Heart left ventricle (tissue), 16 donors: ENCODE results near the gene VAPB. TPM values are rescaled to one million over a fixed set of nuclear protein-coding genes. Genes with fewer than 3 reads are reported as not detected.

Experiments
- ATAC-seq, 4 donors: fragments of 200-7000 bp; cut with Tn5 transposase; one replicate each; pipeline ENCODE4 v1.9.1; 2020 to 2022; ENCODE audit warnings: moderate library complexity in 4 of 4, mild to moderate bottlenecking in 3 of 4, moderate number of reproducible peaks in 1 of 4
- DNase-seq, 5 donors: peaks; one replicate each; pipeline ENCODE4 v3.0.0-alpha.2; 2020
- H3K27ac ChIP-seq, 12 donors: fragments of 200-600 bp; sonication (generic) in 4 of 12; one replicate each; pipeline versions ENCODE4 v1.5.0 to v1.8.0; 2016 to 2022; ENCODE audit warnings: mild to moderate bottlenecking in 2 of 12
- H3K27me3 ChIP-seq, 9 donors: fragments of 200-600 bp; sonication (generic) in 2 of 9; one replicate each; pipeline versions ENCODE4 v1.5.1 to v1.8.0; 2016 to 2022; ENCODE audit warnings: mild to moderate bottlenecking in 3 of 9
- H3K36me3 ChIP-seq, 9 donors: fragments of 200-600 bp; sonication (generic) in 2 of 9; one replicate each; pipeline versions ENCODE4 v1.5.0 to v1.8.0; 2018 to 2022; ENCODE audit warnings: mild to moderate bottlenecking in 2 of 9
- H3K4me1 ChIP-seq, 12 donors: fragments of 200-600 bp; sonication (generic) in 4 of 12; one replicate each; pipeline versions ENCODE4 v1.5.0 to v1.8.0; 2016 to 2022; ENCODE audit warnings: mild to moderate bottlenecking in 3 of 12
- H3K4me3 ChIP-seq, 12 donors: fragments of 200-600 bp; sonication (generic) in 4 of 12; one replicate each; pipeline versions ENCODE4 v1.5.0 to v1.8.0; 2017 to 2022; ENCODE audit warnings: mild to moderate bottlenecking in 9 of 12, moderate library complexity in 4 of 12
- H3K9me3 ChIP-seq, 12 donors: fragments of 200-600 bp; sonication (generic) in 4 of 12; one replicate each; pipeline versions ENCODE4 v1.5.0 to v1.8.0; 2016 to 2022; ENCODE audit warnings: mild to moderate bottlenecking in 1 of 12
- CTCF ChIP-seq, 12 donors: fragments of 200-600 bp; sonication (generic) in 4 of 12; IDR thresholded peaks; one replicate each; pipeline versions ENCODE4 v1.5.0 to v1.8.0; 2018 to 2022; ENCODE audit warnings: antibody characterized with exemption in 12 of 12, mild to moderate bottlenecking in 5 of 12
- POLR2A ChIP-seq, 2 donors: fragments of 450-650 bp; IDR thresholded peaks; one replicate each; pipeline ENCODE4 v1.6.1; 2017; ENCODE audit warnings: antibody characterized with exemption in 2 of 2, mild to moderate bottlenecking in 2 of 2, moderate library complexity in 2 of 2
- WGBS, 4 donors: extraction: QIAGEN DNeasy Blood & Tissue Kit in 2 of 4; methylation state at CpG; one replicate each; pipeline versions ENCODE4 v1.1.5 to v1.1.7; 2013 to 2018; 5-methylcytosine and 5-hydroxymethylcytosine counted together
- intact Hi-C, 10 donors: fragments of 100-400 bp; cut with DNase I; formaldehyde crosslinking; loops; one replicate each; pipeline versions ENCODE4 v1.11.1 to v1.14.2; 2022
- polyA plus RNA-seq, 2 donors: library from polyadenylated mRNA; stranded (reverse); fragments of 200-250 nt; gene quantifications; one replicate each; pipeline ENCODE4 v1.2.3, GENCODE V29; 2013
- total RNA-seq, 9 donors: library from RNA; depleted of rRNA in 2 of 9; stranded (reverse); fragments of >200 nt in 2 of 9; fragmentation: NEBNext Ultra II Directional in 3 of 9; extraction: Animal tissue kit (Norgen Biotek cat#: 25700) in 3 of 9; gene quantifications; one replicate each; pipeline versions ENCODE4 v1.1.0 to v1.2.4, GENCODE V29; 2016 to 2023
- donor health status: ischemic (EF 13 %, LVEDD 7.1; RV severe dilation, severe dysfunction).
- donor health status: healthy with polysubstance abuse.
- donor health status: DM: no; HTN: yes; CAD: no.
- donor health status: DM: no; HTN: no; CAD: no.
- donor health status: ischemic (EF 25% LVEDD 6.9; RV normal size, moderate dysfunction).
- donor health status: ischemic (EF 25% LVEDD 5.7; RV mildly dilated, moderate dysfunction).
- donor health status: healthy.
- donor health status: DM: yes; HTN: yes; CAD: no.
- donor health status: ischemic (EF 35%, LVEDD 5.7; RV mildly dilated, moderate dysfunction).
- donor health status: nonischemic (EF 11% LVEDD 7.7; RV severe dilation, severe dysfunction).
- donor health status: DM: yes; HTN: yes; CAD: no.
- donor health status: PGD.
- donor health status: ischemic (EF 29% LVEDD 5.4; RV normal size, mild dysfunction).
- donor health status: nonischemic (EF 23%, LVEDD 6.1; RV moderate dilation, normal function).

VAPB gene
- total and polyA plus RNA-seq, 11 donors, result 25.7 to 76.1 (median 62.7) TPM

- H3K9me3 ChIP-seq, result peaks cover 0 to 30% (median 8%) of the 10 kb centered on the region in 12 donors
- H3K27ac ChIP-seq, result peak overlapping the region in 6 of 12 donors; percentile 21 to 77 (median 60)
- no peaks in the 10 kb centered on the region for H3K27me3 ChIP-seq
- intact Hi-C loops, result loop anchor here in 2 of 10 donors (10.0 kb wide), 2 partner anchors 145 to 165 kb away; no protein-coding TSS in a partner anchor
- TF ChIP-seq POLR2A (IDR thresholded peaks at IDR 0.05) (no peak), CTCF (IDR thresholded peaks at IDR 0.05) (no peak)
- ATAC-seq (peak in 1 of 4 donors; percentile 19), DNase-seq (peak in 2 of 5 donors; percentile 41 to 53)
- 73 to 83% (median 79%) methylated on average over 9 of the region's 9 CpGs for WGBS, 4 donors
- H3K4me3 ChIP-seq, result no peak overlapping the region
- H3K36me3 ChIP-seq, result no peaks in the 10 kb centered on the region
- peaks cover 0 to 10% (median 0%) of the 10 kb centered on the region in 12 donors for H3K4me1 ChIP-seq
These were observed 90.9 kb downstream of the VAPB start for GRCh38 chr20:58479726-58480440.

GRCh38 chr20:58480551-58481336 is 91.7 kb downstream of the VAPB start:
- H3K27ac ChIP-seq, result peak overlapping the region in 6 of 12 donors; percentile 21 to 77 (median 60)
- 71 to 76% (median 73%) methylated on average over 16 of the region's 16 CpGs for WGBS, 4 donors
- H3K4me3 ChIP-seq, result no peak overlapping the region
- DNase-seq, result peak in 1 of 5 donors; percentile 37
- H3K27me3 ChIP-seq, result no peaks in the 10 kb centered on the region
- intact Hi-C loops, result loop anchor here in 1 of 10 donors (10.0 kb wide), 1 partner anchor 144 kb away; no protein-coding TSS in a partner anchor
- H3K9me3 ChIP-seq, result peaks cover 0 to 38% (median 14%) of the 10 kb centered on the region in 12 donors
- peaks cover 0 to 10% (median 0%) of the 10 kb centered on the region in 12 donors for H3K4me1 ChIP-seq
- peak in 3 of 4 donors; percentile 41 to 77 (median 63) for ATAC-seq
- no peaks in the 10 kb centered on the region for H3K36me3 ChIP-seq
- TF ChIP-seq POLR2A (IDR thresholded peaks at IDR 0.05) (no peak), CTCF (IDR thresholded peaks at IDR 0.05) (no peak)

GRCh38 chr20:58481481-58482021 is 92.5 kb downstream of the VAPB start:
- DNase-seq (no peak), ATAC-seq (peak in 3 of 4 donors; percentile 46 to 63 (median 46))
- H3K36me3 ChIP-seq, result no peaks in the 10 kb centered on the region
- peak overlapping the region in 5 of 12 donors; percentile 21 to 77 (median 65) for H3K27ac ChIP-seq
- H3K9me3 ChIP-seq, result peaks cover 0 to 46% (median 22%) of the 10 kb centered on the region in 12 donors
- WGBS, 4 donors, result 26 to 31% (median 28%) methylated on average over 18 of the region's 18 CpGs
- H3K27me3 ChIP-seq, result no peaks in the 10 kb centered on the region
- TF ChIP-seq CTCF (IDR thresholded peaks at IDR 0.05) (peak; percentile 14 to 50 (median 34)), POLR2A (IDR thresholded peaks at IDR 0.05) (no peak)
- peaks cover 0 to 10% (median 0%) of the 10 kb centered on the region in 12 donors for H3K4me1 ChIP-seq
- intact Hi-C loops, result loop anchor here in 1 of 10 donors (10.0 kb wide), 1 partner anchor 143 kb away; no protein-coding TSS in a partner anchor
- no peak overlapping the region for H3K4me3 ChIP-seq
